NOMO-1 treated with DMSO at 0.1 percent for 48 hours (cell line): ENCODE data around the gene TC2N.
"Not testable (repeated sequence)": the region's sequence is repeated elsewhere in the genome, so short reads cannot be mapped to it uniquely, and the experiment has no call there.

Source experiments
- DNase-seq: peaks from one replicate; lab custom pipeline; 2025; ENCODE audit not compliant: unreplicated experiment; lab: John Stamatoyannopoulos, UW

Gene TC2N

DNA sequence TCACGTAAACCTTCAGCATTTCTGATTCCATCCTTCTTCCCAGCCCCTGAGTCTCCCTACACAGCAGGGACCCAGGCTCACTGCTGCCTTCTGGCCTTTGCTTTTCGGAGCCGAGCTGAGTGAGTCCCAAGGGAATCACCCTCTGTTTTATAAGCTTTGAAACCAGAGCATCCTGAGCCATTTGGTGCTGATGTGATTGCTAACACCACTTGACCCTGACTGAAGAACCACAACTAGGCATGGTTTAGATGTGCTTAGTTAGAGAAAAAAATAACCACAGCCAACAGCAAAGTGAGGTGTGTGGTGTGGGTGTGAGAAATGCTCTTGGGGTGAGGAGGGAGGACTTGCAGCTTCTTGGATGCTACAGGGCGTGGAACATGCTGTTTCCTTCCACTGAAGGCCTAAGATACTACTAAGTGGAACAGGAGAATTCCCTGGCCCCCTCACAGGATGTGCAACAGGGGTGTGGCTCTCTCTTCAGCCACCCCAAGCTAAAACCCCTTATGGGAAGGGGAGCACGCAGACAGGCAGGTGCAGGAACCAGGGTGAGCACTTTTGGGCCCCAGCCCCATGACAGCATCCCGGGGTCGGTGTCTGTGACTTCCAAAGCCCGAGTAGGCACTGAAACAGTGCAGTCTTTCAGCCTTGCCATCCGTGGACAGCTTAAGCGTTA, at the start of gene TC2N:
TSS of gene TC2N (minus strand) at position 221 of the 673 bp plus-strand sequence. CDS start 53,767 bp downstream, outside the sequence.
- no peak for DNase-seq

DNA sequence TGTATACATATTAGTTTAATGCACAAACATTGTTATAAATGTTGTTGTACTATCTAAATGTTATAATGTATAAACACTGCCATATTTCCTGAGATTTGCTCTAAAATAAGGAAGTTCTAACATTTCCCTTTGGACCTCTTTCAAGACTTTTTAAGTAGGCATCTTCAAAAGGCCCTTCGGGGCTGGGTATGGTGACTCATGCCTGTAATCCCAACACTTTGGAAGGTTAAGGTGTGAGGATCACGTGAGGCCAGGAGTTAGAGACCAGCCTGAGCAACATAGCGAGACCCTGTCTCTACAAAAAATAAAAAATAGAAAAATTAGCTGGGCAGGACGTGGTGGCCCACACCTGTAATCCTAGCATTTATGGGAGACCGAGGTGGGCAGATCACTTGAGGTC, 44.7 kb upstream of the TC2N start:
- no peak for DNase-seq

DNA sequence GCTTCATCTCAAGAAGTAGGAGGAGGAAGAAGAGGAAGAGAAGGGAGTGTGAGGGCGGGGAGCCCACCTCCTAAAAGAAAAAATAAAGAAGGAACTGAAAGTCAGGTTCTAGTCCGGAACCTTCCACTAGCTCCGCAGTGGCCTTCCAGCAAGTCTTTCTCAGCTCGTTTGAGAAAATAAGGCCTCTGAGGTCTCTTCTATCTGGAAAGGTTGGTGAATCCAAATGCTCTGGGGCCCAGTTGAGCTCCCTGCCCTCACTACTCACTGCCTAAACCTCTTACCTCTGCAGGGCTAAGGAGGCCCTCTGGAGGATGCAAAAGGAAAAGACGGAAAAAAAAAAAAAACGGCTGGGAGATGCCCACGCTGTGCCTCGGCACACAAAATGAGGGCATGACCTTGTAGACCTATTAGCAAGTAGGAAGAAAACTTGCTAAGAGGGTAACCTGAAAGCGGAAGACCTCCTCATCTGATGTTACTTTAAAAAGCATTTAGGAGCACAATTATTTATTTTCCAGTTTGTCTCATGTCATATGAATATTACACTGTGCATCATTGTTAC, 44.2 kb upstream of the TC2N start:
- peak; percentile 86 for DNase-seq

DNA sequence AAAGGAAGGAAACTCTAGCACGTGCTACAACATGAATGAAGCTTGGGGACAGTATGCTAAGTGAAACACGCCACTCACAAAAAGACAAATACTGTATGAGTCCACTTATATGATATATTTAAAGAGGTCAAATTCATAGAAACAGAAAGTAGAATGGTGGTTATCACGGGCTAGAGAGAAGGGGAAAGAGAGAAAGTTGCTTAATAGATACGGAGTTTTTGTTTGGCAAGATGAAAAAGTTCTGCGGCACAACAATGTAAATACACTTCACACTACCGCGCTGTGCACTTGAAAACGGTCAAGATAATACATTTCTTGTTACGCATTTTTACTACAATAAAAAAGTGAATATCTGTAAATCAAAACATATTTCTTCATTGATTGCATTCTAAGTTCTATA, 42.9 kb upstream of the TC2N start:
- peak; percentile 19 for DNase-seq

DNA sequence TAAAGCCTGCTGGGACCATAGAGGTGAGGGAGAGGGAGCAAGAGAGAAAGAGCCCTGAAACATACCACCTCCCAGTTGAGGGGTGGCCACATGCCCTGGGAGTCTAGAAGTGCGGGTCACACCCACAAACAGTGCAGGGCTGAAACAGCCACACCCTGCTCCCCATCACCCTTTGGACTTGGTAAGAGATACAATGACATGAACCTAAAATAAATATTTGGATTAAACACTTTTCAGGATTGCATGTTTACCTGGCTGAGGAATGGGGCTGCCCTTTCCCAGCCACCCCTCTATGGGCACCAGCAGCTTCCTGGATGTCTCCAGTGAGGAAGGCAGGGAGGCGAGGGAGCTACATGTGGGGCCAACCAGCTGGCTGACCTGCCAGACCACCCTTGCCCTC, 39.0 kb upstream of the TC2N start:
- DNase-seq, result no peak

DNA sequence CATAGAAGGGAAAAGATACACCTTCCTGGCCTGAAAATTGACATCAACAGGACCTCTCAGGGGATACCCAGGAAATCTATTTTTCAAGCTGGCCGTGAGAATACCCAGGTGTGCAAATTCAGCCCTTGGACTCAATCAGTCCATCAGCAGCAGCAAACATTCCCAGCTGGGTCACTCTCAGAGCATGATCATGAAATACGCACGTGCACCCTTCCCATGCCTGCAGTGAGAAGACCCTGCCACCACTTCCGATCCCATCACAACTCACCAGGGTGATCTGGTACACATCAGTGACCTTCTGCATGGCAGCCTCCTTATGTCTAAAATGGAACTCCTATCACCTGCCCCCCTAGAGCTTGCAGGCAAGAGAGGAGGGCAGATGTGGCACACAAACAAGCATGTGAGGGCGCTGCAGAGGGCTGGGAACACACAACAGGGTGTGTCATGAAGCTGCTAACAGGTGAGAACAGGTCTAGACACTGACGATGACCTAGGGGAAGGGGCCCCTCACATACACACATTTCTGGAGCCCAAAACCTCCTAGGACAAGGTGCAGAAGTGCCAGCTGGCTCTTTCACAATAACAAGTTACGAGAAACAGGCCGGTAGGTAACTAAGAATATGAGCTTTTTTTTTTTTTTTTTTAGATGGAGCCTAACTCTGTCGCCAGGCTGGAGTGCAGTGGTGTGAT, 37.8 kb upstream of the TC2N start:
- no peak for DNase-seq

DNA sequence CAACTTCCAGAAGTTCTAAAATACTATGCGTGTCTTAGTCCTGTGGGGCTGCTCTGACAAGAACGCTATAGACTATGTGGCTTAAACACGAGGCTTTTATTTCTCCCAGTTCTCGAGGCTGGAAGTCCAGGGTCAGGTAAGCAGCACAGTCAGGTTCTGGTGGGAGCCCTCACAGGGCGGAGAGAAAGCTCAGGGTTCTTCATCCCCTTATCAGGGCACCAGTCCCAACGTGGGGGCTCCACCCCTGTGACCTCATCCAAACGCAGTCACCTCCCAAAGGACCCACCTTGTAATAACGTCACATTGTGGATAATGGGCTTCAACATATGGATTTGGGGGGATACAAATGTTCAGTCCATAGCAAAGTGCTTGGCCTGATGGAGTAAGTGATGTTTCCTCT, 37.1 kb upstream of the TC2N start:
- DNase-seq, result no peak

DNA sequence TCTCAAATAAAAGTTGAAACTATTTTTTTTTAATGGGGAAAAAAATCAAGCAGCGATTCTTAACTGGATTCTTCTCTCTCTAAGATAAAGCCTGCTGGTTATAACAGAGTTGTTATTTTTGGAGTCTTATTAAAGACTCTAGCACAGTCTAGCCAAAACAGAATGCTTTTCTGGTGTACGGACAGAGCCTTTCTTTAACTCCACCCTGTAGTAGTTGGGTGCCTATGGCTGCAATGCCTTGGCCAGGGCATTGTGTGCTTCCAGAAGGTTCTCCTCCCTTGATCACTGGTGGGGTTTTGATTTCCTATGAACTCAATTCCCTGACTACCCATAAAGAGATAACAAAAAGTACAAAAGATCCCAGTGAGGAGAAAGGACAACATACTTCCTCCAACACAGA, 35.7 kb upstream of the TC2N start:
- DNase-seq, result no peak

DNA sequence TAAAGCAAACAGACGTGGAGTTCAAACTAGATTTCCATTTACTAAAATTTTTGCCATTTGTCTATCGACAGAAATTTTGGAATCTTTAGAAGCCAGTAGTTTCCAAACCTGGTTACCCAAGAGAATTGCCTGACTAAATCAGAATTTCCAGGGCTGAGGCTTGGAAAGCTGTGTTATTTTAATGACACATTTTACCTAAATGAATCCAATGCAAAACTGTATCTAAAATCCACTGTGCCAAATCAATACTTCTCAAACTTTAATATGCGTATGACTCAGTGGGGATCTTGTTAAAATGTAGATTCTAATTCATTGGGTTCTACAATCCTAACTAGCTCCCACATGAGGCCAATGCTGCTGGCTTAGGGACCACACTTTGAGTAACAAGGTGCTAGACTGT, 35.0 kb upstream of the TC2N start:
- no peak for DNase-seq

DNA sequence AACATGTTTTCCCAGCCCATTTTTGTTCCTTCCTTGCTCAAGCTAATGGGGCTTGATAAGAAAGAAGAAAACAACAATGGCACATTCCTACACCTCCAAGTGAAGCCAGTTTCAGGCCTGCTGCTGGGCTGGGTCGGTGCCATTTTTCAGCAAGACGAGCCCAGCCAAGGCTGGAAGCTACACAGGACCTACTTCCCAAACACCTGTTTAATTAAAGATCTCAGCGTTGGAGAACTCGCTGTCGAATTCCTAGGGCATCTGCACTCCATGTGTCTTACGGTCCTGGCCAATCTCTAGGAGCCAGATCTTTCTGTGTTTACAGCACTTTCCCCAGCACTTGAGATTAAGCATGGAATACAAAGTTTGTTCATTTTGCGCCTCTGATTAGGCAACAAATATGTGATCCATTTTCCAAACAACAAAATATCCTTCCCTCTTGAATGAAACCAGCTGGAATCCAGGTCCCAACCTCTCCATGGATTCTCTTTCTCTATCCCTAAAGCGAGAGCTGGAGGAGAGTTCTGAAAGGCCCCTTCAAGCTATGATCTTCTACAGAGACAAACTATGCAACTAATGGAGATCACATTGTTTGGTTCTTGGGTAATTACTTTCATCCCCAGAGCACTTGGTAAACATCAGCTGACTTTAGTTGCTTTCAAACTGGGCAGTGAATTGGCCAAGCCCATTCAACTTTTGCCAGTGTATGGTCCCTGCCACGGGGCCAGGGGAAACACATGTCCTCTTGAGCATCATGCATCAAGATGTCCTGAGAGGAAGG, 34.3 kb upstream of the TC2N start:
- no peak for DNase-seq

DNA sequence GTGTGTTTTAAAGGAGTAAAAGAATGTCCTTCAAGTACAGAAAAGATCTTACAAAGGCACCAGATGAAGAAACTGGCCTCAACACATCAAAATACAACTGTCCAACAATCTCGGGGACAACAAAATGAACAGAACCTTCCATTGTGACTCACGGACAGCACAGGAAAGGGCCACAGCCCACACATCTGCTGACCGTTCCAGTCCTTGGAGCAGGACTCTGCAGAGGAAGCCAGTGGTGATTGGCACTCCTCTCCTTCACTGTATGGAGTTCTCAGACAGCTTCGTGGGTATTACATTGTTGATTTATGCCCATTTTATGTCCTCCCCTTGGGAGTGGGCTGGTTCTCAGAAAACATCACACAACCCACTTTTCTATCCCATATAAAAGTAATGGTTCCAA, 32.5 kb upstream of the TC2N start:
- no peak for DNase-seq

DNA sequence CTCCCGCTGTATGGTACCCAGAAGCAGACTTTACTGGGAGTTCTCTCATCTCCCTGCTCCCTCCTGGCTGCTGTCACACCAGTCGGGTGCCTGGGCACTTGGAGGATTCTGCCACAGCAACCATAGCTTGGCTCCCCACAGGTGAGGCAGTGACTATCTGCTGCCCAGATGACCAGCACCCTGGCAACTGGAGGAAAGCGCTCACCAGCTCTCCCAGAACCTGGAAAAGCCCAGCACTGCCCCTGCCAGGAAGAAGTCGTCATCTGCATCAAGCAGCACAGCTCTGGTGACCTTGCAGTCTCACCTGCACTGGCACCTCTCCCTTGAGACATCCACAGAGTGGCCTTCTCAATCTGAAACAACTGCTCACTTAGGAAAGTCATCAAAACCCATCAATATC, 31.9 kb upstream of the TC2N start:
- no peak for DNase-seq

DNA sequence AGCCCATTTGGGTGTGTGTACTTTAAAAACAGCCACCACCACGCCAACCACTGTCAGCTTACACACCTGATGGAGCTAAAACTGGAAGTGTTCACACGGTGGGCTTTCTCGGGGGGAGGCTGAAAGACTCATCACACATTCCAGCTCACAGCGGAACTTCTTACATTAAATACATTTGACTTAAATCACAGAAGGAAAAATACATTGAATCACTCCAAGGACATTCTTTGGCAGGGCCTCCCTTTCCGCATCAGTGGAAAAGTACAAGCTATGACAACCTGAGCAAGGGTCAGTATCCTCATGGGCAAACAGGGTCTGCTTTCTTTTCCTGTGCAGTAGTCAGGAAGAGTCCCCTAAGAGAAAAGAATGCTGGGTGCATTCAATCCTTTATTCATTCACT, 31.0 kb upstream of the TC2N start:
- DNase-seq, result no peak

DNA sequence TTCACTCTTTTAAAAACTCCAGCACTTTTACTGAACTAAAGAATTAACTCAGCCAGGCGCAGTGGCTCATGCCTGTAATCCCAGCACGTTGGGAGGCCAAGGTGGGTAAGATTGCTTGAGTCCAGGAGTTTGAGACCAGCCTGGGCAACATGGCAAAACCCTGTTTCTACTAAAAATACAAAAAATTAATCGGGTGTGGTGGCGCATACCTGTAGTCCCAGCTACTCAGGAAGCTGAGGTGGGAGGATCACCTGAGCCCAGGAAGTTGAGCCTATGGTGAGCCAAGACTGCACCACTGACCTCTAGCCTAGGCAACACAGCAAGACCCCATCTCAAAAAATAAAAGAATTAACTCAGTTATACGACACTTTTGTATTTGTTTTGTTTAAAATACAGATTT, 30.4 kb upstream of the TC2N start:
- not testable (repeated sequence) for DNase-seq

DNA sequence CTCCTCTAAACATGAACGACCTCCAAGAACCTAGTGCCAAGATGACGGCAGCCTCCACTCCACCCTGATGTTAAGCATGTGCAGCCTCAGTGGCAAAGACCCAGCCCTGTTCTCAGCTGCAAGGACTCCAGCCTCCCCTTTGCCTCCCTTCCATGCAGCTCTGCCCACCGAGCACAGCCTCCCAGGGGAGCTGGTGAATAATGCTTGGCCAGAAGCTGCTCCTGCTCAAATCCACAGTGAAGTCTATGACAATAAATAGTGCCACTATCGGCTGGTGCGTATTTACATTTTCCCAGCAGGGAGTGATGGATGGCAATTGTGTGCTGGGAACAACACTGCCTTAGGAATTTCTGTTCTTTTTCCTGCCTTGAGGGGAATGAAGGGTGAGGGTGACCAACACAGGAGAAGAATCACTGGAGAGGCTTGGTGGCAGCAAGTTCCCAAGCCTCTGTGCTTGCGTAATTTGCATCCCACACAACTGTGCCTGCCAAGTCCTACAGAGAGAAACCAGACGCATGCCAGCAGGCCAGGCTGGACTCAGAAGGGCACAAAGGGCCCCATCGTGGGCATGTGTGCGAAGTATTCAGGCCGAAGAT, 29.9 kb upstream of the TC2N start:
- no peak for DNase-seq

DNA sequence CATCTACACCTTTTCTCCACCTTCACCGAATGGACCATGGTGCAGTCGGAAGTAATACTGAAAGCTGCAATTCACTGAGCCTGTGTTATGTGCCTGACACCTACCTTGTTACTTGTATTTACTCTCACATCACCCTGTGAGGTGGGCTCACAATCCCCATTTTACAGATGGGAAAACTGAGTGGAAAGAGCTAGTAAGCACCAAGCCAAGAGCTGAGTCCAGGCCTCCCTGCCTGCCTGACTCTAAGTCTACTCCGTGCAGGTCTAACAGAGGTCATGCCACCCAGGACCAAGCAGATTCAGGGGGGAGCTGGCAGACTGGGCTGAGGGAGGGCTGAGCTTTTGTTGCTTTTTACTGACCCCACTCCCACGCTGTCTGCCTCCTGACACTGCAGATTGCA, 29.1 kb upstream of the TC2N start:
- DNase-seq, result no peak

DNA sequence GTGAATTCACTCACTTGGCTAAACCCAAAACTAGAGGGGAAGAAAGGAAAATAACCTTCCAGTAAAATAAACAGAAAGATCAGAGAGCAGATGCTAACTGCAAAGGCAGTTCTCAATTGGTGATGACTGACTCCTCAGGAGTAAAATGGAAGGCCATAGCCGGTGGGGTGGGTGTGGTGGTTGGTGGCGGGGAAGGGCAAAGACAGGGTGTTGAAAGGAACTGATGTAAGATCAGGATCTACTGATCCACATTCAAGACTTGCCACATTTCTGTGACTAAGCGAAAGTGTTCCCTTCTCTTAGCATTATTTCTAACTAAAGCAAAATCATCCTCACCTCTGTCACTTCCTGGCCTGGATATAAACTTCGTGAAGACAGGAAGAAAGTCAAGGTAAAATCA, 26.3 kb upstream of the TC2N start:
- peak; percentile 3 for DNase-seq

DNA sequence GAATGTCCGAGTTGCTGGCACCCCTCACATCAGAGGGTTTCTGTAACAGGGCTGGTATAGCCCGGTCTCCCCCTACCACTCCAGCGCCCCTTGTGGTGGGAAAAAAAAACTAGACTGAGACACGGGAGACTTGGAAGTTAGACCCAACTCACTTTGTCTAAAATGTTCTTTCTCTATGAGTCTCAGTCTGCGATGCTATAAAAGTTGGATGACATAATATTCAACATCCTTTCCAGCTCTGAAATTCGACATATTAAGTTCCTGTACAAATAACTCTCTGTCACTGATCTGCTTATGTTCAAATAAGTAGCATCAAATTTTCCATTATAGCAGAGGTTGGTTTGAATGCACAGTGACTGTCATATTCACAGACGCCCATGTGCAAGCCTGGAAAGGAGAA, 25.7 kb upstream of the TC2N start:
- no peak for DNase-seq

DNA sequence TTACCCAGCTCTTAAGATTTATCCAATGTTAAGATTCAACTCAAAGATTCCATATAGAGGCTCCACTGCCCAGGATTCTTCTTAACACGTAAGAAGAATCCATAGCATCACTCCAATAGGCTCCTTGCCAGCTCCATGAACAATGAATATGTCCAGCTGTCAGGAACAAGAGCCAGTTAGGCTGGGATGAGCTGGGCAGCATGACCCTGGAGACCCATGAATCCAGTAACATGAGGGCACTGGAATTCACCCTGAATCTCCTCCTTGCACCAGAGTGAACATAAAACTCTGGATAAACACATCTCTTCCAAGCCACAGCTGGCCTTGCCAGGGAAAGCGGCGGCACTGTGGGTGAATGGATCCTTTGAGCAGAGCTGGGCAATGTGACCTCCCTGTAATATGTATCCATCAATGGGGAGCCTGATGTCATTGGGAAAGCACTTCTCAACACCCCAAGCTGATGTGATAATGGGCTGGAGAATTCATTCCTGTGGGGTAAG, 24.4 kb upstream of the TC2N start:
- DNase-seq, result no peak

DNA sequence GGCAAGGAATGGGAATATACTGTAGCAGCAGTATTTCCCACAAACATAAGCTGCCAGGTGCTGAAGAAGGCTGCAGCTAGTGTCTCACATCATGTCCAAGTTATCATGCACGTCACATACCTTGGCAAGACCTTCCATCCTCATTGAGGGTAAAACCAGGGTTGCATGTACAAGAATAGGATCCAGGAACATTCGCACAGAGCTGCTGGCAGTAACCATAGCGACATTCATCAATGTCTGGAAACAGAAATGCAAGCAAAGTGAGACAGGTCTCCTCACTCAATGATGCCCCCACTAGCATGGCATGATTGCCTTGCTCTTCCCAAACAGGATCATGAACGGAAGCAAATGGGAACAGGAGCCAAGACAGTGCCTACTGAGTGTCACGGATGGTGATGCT, 23.8 kb upstream of the TC2N start:
- no peak for DNase-seq

DNA sequence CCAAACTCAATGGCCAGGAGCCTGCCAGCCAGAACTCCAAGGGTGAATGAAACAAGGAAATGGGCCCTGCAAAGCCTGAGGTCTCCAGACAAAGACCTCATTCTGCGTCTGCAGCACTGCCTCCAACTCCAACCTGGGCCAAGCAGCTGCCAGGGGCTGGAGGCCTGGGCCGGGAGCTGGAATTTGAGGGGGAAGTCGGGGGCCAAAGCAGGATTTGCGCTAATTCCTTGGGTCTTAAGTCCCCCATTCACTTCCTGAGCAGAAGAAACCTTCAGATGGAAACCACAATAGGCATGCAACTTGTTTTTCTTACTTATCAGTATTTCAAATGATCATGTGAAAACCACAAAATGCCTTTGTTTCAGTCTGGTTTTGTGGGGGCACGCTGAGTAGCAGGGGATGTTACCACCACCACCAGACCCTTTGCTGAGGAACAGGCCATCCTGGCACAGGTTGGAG, 23.0 kb upstream of the TC2N start:
- no peak for DNase-seq
